Measurements from ENCODE around the gene ZDHHC11B.
"Not testable (repeated sequence)": the region's sequence is repeated elsewhere in the genome, so short reads cannot be mapped to it uniquely, and the experiment has no call there.

DNA sequence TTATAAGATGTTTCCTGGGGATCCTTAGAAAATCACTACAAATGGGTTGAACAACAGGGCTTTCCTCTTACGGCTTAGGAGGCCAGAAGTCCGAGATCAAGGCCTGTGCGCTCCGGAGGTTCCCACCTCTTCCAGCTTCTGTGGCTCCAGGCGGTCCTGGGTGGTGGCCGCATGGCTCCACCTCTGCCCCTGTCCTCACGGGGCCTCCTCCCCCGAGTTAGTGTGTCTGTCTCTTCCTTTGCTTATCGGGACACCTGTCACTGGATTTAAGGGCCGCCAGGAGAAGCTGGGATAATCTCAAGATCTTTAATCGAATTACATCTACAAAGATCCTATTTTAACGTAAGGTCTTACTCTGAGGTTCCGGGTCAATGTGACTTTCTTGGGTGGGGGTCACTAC, 89.1 kb downstream of the ZDHHC11B start:
- TF ChIP-seq EP300 (IDR thresholded peaks at IDR 0.05); POLR2A (IDR thresholded peaks at IDR 0.05; ENCODE audit: low read depth): not testable (repeated sequence)
- TF ChIP-seq, protein P1, sequence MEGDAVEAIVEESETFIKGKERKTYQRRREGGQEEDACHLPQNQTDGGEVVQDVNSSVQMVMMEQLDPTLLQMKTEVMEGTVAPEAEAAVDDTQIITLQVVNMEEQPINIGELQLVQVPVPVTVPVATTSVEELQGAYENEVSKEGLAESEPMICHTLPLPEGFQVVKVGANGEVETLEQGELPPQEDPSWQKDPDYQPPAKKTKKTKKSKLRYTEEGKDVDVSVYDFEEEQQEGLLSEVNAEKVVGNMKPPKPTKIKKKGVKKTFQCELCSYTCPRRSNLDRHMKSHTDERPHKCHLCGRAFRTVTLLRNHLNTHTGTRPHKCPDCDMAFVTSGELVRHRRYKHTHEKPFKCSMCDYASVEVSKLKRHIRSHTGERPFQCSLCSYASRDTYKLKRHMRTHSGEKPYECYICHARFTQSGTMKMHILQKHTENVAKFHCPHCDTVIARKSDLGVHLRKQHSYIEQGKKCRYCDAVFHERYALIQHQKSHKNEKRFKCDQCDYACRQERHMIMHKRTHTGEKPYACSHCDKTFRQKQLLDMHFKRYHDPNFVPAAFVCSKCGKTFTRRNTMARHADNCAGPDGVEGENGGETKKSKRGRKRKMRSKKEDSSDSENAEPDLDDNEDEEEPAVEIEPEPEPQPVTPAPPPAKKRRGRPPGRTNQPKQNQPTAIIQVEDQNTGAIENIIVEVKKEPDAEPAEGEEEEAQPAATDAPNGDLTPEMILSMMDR (IDR thresholded peaks at IDR 0.05): not testable (repeated sequence)

Data from esophagus muscularis mucosa (tissue), 4 donors.